H9 (cell line): ENCODE measurements around the gene INSIG1. TPM values are rescaled to one million over a fixed set of nuclear protein-coding genes. Genes with fewer than 3 reads are reported as not detected.

ENCODE experiments used
- DNase-seq: peaks from one replicate; pipeline ENCODE4 v3.0.0-alpha.2; 2017
- H2AFZ ChIP-seq: one replicate; pipeline ENCODE4 v1.6.1; 2013; ENCODE audit warnings: mild to moderate bottlenecking, low read length, control low read depth, moderate library complexity
- H2AK5ac ChIP-seq: 2 replicates; pipeline ENCODE4 v1.6.1; 2013; ENCODE audit warnings: low read length, control low read depth, mixed read lengths; ENCODE audit not compliant: insufficient read length
- H2BK120ac ChIP-seq: one replicate; pipeline ENCODE4 v1.6.1; 2013; ENCODE audit warnings: low read depth, mild to moderate bottlenecking, low read length, control low read depth, inconsistent platforms; ENCODE audit not compliant: poor library complexity, severe bottlenecking
- H2BK12ac ChIP-seq: 2 replicates; pipeline ENCODE4 v1.6.1; 2013; ENCODE audit warnings: low read length, control low read depth, mixed read lengths, low read depth; ENCODE audit not compliant: insufficient read length
- H2BK15ac ChIP-seq: 2 replicates; pipeline ENCODE4 v1.6.1; 2013; ENCODE audit warnings: low read depth, low read length, control low read depth
- H2BK20ac ChIP-seq: one replicate; pipeline ENCODE4 v1.6.1; 2013; ENCODE audit warnings: low read depth, mild to moderate bottlenecking, low read length, control low read depth, inconsistent platforms; ENCODE audit not compliant: poor library complexity, severe bottlenecking
- H2BK5ac ChIP-seq: 2 replicates; pipeline ENCODE4 v1.6.1; 2013; ENCODE audit warnings: low read length, control low read depth, mixed read lengths; ENCODE audit not compliant: insufficient read length
- H3K14ac ChIP-seq: 2 replicates; pipeline ENCODE4 v1.6.1; 2013; ENCODE audit warnings: low read length, control low read depth; ENCODE audit not compliant: insufficient read depth
- H3K18ac ChIP-seq: 2 replicates; pipeline ENCODE4 v1.6.1; 2013; ENCODE audit warnings: low read depth, mild to moderate bottlenecking, mixed read lengths, low read length, control low read depth; ENCODE audit not compliant: insufficient read length
- H3K23ac ChIP-seq: 2 replicates; pipeline ENCODE4 v1.6.1; 2013; ENCODE audit warnings: low read length, control low read depth, mixed read lengths, low read depth; ENCODE audit not compliant: insufficient read length
- H3K23me2 ChIP-seq: 2 replicates; pipeline ENCODE4 v1.6.1; 2013; ENCODE audit warnings: low read depth, mild to moderate bottlenecking, mixed read lengths, low read length, control low read depth; ENCODE audit not compliant: insufficient read length, poor library complexity, severe bottlenecking
- H3K27ac ChIP-seq: 2 replicates; pipeline ENCODE4 v1.5.1; 2013; ENCODE audit warnings: low read length, control low read depth, mixed read lengths, low read depth; ENCODE audit not compliant: insufficient read length
- H3K27me3 ChIP-seq: 2 replicates; pipeline ENCODE4 v1.6.1; 2013; ENCODE audit warnings: low read length, control low read depth, inconsistent platforms; ENCODE audit not compliant: insufficient read depth
- H3K4ac ChIP-seq: 2 replicates; pipeline ENCODE4 v1.6.1; 2013; ENCODE audit warnings: low read depth, mild to moderate bottlenecking, control low read depth, inconsistent platforms, low read length, moderate library complexity
- H3K4me1 ChIP-seq: 2 replicates; pipeline ENCODE4 v1.6.1; 2013; ENCODE audit warnings: low read length, control low read depth, inconsistent platforms; ENCODE audit not compliant: insufficient read depth
- H3K4me2 ChIP-seq: 2 replicates; pipeline ENCODE4 v1.6.1; 2013; ENCODE audit warnings: low read length, control low read depth, mixed read lengths; ENCODE audit not compliant: insufficient read length, insufficient read depth
- H3K56ac ChIP-seq: 2 replicates; pipeline ENCODE4 v1.6.1; 2013; ENCODE audit warnings: low read depth, mild to moderate bottlenecking, mixed read lengths, low read length, control low read depth; ENCODE audit not compliant: insufficient read length
- H3K79me1 ChIP-seq: 2 replicates; pipeline ENCODE4 v1.6.1; 2013; ENCODE audit warnings: low read depth, mild to moderate bottlenecking, moderate library complexity, low read length, control low read depth, inconsistent platforms; ENCODE audit not compliant: insufficient read depth, poor library complexity, severe bottlenecking
- H3K79me2 ChIP-seq: 2 replicates; pipeline ENCODE4 v1.6.1; 2013; ENCODE audit warnings: low read length, control low read depth, inconsistent platforms; ENCODE audit not compliant: insufficient read depth
- H3K9ac ChIP-seq: 2 replicates; pipeline ENCODE4 v1.6.1; 2013; ENCODE audit warnings: low read length, control low read depth, mixed read lengths; ENCODE audit not compliant: insufficient read length; ENCODE audit errors: extremely low read depth
- H3K9me3 ChIP-seq: one replicate; pipeline ENCODE4 v1.6.1; 2013; ENCODE audit warnings: low read depth, low read length, inconsistent platforms; ENCODE audit not compliant: control insufficient read depth
- H3T11ph ChIP-seq: one replicate; pipeline ENCODE4 v1.6.1; 2013; ENCODE audit warnings: mild to moderate bottlenecking, low read length, control low read depth, inconsistent platforms
- H4K20me1 ChIP-seq: one replicate; pipeline ENCODE4 v1.6.1; 2013; ENCODE audit not compliant: control insufficient read depth, insufficient read length, insufficient read depth
- H4K5ac ChIP-seq: 2 replicates; pipeline ENCODE4 v1.6.1; 2013; ENCODE audit warnings: low read depth, mild to moderate bottlenecking, mixed read lengths, low read length, control low read depth; ENCODE audit not compliant: insufficient read length
- H4K8ac ChIP-seq: replicated peaks from 2 replicates; pipeline ENCODE4 v1.6.1; 2013; ENCODE audit warnings: low read length, control low read depth, mixed read lengths, low read depth; ENCODE audit not compliant: insufficient read length
- H4K91ac ChIP-seq: 2 replicates; pipeline ENCODE4 v1.6.1; 2013; ENCODE audit warnings: low read depth, mild to moderate bottlenecking, moderate library complexity, mixed read lengths, low read length, control low read depth; ENCODE audit not compliant: insufficient read length
- H3K27ac Mint-ChIP-seq, 3 experiments: 2 replicates in 2 of 3; 3 replicates in 1 of 3; pipeline ENCODE4 v1.8.0; 2020 to 2021; ENCODE audit warnings: mixed read lengths in 3 of 3, mild to moderate bottlenecking in 1 of 3, moderate library complexity in 1 of 3
- H3K27me3 Mint-ChIP-seq: 2 replicates; pipeline ENCODE4 v1.8.0; 2021; ENCODE audit warnings: low read depth, mild to moderate bottlenecking, moderate library complexity, mixed read lengths
- H3K36me3 Mint-ChIP-seq, 3 experiments: 2 replicates in 2 of 3; 3 replicates in 1 of 3; pipeline ENCODE4 v1.8.0; 2020 to 2021; ENCODE audit warnings: low read depth in 3 of 3, mixed read lengths in 3 of 3; ENCODE audit not compliant: insufficient read depth in 1 of 3
- H3K4me1 Mint-ChIP-seq, 2 experiments: 2 replicates each; pipeline ENCODE4 v1.8.0; 2020; ENCODE audit warnings: mixed read lengths in 2 of 2
- H3K4me3 Mint-ChIP-seq, 2 experiments: 2 replicates in 1 of 2; 3 replicates in 1 of 2; pipeline ENCODE4 v1.8.0; 2020 to 2021; ENCODE audit warnings: mild to moderate bottlenecking in 2 of 2, mixed read lengths in 2 of 2, moderate library complexity in 1 of 2
- H3K9me3 Mint-ChIP-seq, 2 experiments: 2 replicates in 1 of 2; 3 replicates in 1 of 2; pipeline ENCODE4 v1.8.0; 2020; ENCODE audit warnings: mild to moderate bottlenecking in 2 of 2, mixed read lengths in 2 of 2, moderate library complexity in 1 of 2
- CTCF ChIP-seq: fragments of 200-600 bp; sonication (generic); conservative IDR thresholded peaks from 3 replicates; pipeline ENCODE4 v1.8.0; 2021; ENCODE audit warnings: antibody characterized with exemption, mild to moderate bottlenecking
- WGBS: extraction: QIAGEN DNeasy Blood & Tissue Kit; methylation state at CpG from one replicate; pipeline ENCODE4 v1.1.7; 2013; ENCODE audit warnings: missing lambda C conversion rate, low lambda C conversion rate, mixed read lengths; ENCODE audit not compliant: insufficient read length; ENCODE audit errors: extremely low coverage; 5-methylcytosine and 5-hydroxymethylcytosine counted together
- total RNA-seq: library from RNA; stranded (reverse); gene quantifications from 2 replicates; pipeline ENCODE4 v1.2.1, GENCODE V29; 2021

The INSIG1 gene
- total RNA-seq, 1 experiment from 2014 or later: 23.3 TPM

- H3K36me3 Mint-ChIP-seq: no peaks in the 10 kb centered on the region
- no peaks in the 10 kb centered on the region for H4K20me1 ChIP-seq
- no peak for TF ChIP-seq CTCF
- H4K91ac ChIP-seq: no peak overlapping the region
- no peak overlapping the region for H4K8ac ChIP-seq
- H3K18ac ChIP-seq: no peak overlapping the region
- H3K4me1 Mint-ChIP-seq: no peaks in the 10 kb centered on the region
- H2AFZ ChIP-seq: no peak overlapping the region
- no peak overlapping the region for H2BK20ac ChIP-seq
- no peak overlapping the region for H2BK120ac ChIP-seq
- no peak overlapping the region for H4K5ac ChIP-seq
- no peak overlapping the region for H2BK15ac ChIP-seq
- H2AK5ac ChIP-seq: no peak overlapping the region
- no peaks in the 10 kb centered on the region for H3K79me1 ChIP-seq
- no peak overlapping the region for H3K4ac ChIP-seq
- peaks cover 16% of the 10 kb centered on the region for H3K27me3 Mint-ChIP-seq
- H3K4me2 ChIP-seq: no peak overlapping the region
- H3K56ac ChIP-seq: no peak overlapping the region
- H3K27ac ChIP-seq: no peak overlapping the region
- no peak overlapping the region for H3K23ac ChIP-seq
- H3K4me3 Mint-ChIP-seq: no peak overlapping the region
- no peak overlapping the region for H3K27ac Mint-ChIP-seq
- no peaks in the 10 kb centered on the region for H3K27me3 ChIP-seq
- no peaks in the 10 kb centered on the region for H3K4me1 ChIP-seq
- no CpG with 5 or more reads among the region's 13 CpGs for WGBS
- H3K9ac ChIP-seq: no peak overlapping the region
- H3K23me2 ChIP-seq: no peaks in the 10 kb centered on the region
- no peak overlapping the region for H3T11ph ChIP-seq
- no peaks in the 10 kb centered on the region for H3K79me2 ChIP-seq
- H2BK5ac ChIP-seq: no peak overlapping the region
- no peak overlapping the region for H3K14ac ChIP-seq
- DNase-seq: no peak
- H3K9me3 Mint-ChIP-seq: no peaks in the 10 kb centered on the region; a peak in 1 of 5 replicates
- H2BK12ac ChIP-seq: no peak overlapping the region
- H3K9me3 ChIP-seq: no peaks in the 10 kb centered on the region
Measured at GRCh38 chr7:155316427-155317113, 18.9 kb downstream of the INSIG1 start.
